Lung microvascular endothelial cell (primary cell): Measurements from ENCODE around the gene MAST1. TPM values are rescaled to one million over a fixed set of nuclear protein-coding genes. Genes with fewer than 3 reads are reported as not detected.
"Not testable (repeated sequence)": the region's sequence is repeated elsewhere in the genome, so short reads cannot be mapped to it uniquely, and the experiment has no call there.

Source experiments
- DNase-seq, 2 donors: peaks; one replicate each; pipeline versions ENCODE4 v3.0.0 to v3.0.0-alpha.2; 2010; ENCODE audit warnings: low read depth in 2 of 2
- total RNA-seq: library from RNA; depleted of rRNA; stranded (reverse); fragments of >200 nt; gene quantifications from 2 replicates; pipeline ENCODE4 v1.2.1, GENCODE V29; 2014

Gene MAST1
- total RNA-seq, result 0.44 and 0.60 TPM in 2 replicates

- DNase-seq, result peak; percentile 22 to 57
Observed at GRCh38 chr19:12838182-12838885, at the start of gene MAST1. MAST1 (plus strand) TSS chr19:12838515; CDS start chr19:12838573, 58 bp downstream.

GRCh38 chr19:12788682-12789097, 49.6 kb upstream of the MAST1 start:
- DNase-seq, result peak; percentile 65 to 81

DNA sequence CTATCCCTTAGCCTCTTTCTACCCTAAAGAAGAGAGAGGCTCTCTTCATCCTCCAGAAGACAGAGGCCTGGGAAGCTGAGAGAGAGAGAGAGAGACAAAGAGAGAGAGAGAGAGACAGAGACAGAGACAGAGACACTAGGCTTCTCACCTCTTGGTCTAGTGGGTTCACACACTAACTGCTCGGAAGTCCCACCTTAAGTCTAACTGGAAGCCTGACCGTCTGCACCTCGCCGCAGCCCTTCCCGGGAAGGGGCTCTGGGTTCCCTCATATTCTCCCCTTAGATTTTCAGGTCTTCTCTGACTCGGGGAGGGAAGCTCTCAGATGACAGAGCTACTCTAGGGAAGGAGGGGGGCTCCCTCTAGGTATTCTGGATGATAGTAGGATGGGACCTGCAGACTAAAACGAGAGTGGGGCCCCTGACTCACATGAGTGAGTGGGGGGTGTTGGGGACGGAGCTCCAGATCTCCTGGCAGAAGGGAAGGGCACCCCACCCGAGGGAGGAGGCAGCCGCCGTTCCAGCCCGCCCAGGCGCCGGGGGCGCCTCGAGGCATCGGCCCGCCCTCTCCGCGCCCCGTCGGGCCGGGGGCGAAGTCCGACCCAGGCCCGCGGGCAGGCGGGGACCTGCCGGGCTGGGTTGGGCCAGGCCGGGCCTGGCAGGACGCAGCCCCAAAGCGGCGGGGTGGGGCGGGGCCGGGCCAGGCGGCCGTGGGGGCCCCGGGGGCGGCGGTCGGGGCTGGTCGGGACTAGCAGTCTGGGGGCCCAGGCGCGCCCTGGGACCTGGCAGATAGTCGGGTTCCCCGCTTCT, 49.0 kb upstream of the MAST1 start:
- DNase-seq, result peak in 1 of 2 donors; percentile 31

DNA sequence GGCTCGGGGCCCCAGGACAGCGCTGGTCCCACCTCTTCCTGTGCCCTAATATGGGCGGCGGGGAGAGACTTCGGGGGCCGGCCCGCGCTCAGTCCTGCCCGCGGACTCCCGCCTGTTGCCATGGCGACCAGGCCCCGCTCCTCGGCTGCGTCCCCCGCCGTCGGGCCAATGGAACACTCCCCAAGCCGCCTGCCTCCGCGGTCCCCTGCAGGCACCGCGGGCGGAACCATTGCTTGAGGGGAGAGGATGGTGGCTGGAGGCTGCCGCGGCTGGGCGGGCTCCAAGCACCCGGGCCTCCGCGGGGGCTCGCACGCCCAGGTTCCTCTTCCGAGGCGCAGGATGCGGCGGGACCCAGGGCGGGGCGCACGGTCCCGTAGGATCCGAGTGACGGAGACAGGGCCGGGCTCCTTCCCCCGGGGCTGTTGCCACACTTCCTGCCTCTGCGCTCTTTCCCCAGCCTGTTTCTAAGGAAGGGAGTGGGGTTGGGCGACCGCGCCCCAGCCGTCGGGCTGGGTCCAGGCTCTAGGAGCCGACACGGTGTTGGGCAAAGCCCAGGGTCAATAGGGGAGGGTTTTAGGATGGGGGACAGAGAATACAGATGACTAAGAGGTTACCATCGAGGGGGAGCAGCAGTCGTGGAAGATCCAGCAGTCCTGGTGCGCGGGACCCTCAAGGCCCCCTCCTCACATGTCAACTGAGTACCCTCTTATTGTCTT, 48.3 kb upstream of the MAST1 start:
- DNase-seq, result peak; percentile 96

DNA sequence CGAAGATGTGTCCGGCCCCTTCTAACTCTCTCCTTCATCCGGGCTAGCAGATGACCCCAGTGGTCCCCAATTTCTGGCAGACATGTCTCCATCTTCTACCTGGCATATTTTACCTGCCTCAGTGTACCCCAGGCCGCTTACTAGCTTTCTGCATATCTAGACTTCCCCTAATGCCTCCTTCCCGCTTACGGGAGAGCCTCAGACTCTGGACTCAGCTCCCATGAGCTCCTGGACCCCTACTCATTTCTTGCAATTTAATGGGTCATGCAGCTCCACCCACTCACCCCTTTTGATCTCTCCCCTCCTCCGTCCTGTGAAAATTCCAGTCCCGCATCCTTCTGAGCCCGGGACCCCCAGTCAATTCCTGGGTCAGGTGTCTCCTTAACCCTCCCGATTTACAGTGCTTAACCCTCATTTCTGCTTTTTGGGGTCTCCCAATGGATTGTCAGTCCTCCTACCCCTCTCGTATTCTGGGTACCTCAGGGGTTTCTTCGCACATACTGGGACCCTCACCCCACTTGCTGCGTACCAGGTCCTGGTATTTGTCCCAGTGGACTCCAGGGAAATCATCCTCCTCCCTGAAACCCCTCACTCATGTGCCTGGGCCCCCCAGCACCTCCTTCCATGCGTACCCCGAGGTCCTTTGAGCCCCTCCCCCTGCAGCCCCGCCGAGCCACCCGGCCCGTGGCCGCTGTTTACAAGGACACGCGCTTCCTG, 47.5 kb upstream of the MAST1 start:
- no peak for DNase-seq

- DNase-seq, result peak; percentile 98 to 99
Observed at GRCh38 chr19:12791345-12792050, 46.8 kb upstream of the MAST1 start, which contains the start of gene JUNB. JUNB (plus strand) TSS chr19:12791486; CDS start chr19:12791772, 286 bp downstream.

- DNase-seq, result peak; percentile 53 to 63
Observed at GRCh38 chr19:12792051-12792852, 46.1 kb upstream of the MAST1 start.

- DNase-seq, result no peak
Observed at GRCh38 chr19:12792853-12793289, 45.4 kb upstream of the MAST1 start.

DNA sequence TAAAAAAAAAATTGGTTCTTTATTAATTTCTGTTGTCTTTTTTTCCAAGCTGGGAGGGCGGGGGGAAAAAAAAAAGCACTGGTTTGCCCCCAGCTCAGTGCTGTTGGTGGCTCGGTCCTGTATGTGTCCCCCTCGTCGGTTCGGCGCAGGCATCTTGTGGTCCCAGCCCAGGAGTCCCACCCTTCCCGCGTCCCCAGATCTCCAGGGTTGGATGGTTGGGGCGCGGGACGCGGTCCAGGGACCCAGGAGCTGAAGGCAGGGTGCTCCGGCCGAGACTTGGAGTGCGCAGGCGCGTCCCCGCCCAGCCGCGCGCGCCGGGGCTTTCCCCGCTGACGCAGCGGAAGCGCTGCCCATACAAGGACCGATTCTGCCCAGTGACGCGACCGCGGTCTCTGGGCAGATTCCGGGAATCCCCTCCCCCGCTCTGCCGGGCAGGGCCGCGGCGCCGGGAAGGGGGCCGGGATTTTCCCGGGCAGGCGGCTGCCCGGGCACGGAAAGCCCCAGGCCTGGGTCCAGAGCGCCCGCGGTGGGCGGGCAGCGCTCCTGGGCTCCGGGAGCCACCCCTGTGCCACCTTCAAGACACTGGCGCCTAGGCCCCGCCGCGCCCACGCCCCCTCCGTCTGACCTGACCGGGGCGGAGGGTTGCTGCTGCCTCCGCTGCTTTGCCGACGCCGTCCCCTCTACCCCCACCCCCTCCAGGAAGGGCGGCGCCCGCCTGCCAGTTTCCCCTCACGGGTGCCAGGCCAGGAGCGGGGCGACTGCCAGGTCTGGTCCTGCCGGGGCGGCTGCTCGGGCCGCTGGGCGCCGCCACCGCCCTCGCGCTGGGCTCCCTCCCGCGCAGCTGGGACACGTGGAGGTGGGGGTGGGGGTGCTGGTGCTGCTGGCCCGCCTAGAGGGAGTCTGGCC, 44.8 kb upstream of the MAST1 start:
- peak; percentile 95 to 97 for DNase-seq

DNA sequence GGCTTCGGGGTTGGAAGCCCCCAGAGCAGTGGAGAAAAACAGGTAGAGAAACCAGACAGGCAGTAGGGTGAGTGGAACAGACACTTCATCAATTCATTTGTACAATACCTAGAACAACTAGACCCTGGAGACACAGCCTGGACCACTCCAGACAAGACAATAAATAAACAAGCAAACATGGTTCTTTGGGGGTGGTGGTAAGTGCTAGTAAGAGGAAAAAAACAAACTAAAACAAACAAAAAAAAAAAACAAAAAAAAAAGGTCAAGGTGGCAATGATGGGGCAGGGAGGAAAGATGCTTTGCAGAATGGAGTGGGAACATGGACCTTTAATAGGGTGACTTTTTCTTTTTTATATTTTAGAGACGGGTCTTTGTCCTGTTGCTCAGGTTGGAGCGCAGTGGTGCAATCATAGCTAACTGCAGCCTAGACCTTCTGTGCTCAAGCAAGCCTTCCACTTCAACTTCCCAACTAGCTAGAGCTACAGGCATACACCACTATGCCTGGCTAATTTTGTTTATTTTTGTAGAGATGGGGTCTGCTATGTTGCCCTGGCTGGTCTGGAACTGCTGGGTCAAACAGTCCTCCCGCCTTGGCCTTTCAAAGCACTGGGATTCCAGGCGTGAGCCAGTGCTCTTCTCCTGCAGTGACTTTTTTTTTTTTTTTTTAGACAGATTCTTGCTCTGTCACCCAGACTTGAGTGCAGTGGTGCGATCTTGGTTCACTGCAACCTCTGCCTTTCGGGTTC, 43.9 kb upstream of the MAST1 start:
- DNase-seq, result peak; percentile 24 to 53

DNA sequence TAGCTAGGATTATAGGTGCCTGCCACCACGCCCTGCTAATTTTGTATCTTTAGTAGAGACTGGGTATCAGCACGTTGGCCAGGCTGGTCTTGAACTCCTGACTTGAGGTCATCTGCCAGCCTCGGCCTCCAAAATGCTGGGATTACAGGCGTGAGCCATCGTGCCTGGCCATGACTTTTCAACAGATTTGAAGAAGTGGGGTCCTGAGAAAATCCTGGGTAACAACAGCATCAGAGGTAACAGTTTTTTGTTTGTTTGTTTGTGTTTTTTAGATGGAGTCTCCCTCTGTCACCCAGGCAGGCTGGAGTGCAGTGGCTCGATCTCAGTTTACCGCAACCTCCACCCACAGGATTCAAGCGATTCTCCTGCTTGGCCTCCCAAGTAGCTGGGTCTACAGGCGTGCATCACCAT, 43.3 kb upstream of the MAST1 start:
- DNase-seq, result no peak

DNA sequence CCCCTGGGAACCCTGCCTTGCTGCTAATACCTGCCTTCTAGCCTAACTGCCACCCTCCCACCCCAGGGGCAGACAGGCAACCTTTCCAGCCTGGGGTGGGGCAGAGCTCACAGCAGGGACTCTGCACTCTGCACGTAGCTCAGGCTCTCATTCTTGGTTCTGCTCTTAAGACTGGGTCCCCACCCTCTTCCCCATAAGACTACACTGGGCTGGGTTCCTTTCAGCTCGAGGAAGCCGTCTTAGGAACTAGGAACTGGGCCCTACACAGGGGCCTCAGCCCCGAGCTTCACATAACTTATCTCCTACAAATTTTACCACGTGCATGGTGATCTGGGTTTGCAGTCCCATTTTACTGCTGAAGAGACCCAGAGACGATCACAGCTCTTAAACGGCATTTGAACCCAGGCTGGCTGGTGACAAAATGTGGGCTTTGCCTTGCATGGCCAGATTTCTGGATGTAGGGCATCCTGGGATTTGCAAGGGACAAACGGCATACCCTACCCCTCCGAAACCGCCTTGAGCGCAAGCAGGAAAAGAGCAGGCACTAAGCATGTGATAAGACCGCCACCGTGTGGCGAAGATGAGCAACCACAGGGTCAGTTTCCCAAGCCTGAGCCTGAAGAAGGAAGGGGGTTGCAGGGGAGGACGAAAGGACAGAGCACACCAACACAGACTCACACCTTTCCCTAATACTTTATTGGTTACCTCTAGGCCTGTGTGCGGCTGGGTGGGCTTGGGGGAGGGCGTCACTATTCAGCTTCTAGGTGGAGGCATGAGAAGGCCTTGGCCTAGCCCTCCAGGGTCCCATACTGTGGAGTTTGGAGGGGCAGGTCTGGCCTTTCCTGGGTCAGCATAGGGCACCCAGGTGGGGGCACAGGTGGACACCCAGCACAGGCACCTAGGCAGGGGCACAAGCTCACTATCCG, 41.9 kb upstream of the MAST1 start:
- DNase-seq, result peak; percentile 81 to 83

DNA sequence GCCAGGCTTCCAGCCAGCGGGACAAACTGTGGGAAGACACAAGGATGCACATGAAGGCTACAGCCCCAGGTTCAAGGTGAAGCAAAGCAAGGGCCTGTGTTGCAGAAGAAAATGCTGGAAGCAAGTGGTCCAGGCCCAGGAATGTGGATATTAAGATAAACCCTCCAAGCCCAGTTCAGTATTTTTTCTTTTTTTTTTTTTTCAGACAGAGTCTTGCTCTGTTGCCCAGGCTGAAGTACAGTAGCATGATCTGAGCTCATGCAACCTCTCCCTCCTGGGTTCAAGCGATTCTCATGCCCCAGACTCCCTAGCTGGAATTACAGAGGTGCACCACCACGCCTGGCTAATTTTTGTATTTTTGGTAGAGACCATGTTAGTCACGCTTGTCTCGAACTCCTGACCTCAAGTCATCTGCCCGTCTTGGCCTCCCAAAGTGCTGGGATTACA, 41.2 kb upstream of the MAST1 start:
- no peak for DNase-seq

- not testable (repeated sequence) for DNase-seq
Observed at GRCh38 chr19:12797607-12798006, 40.7 kb upstream of the MAST1 start.

GRCh38 chr19:12799742-12800465, 38.4 kb upstream of the MAST1 start:
- DNase-seq, result no peak

- no peak for DNase-seq
Observed at GRCh38 chr19:12800466-12800770, 37.9 kb upstream of the MAST1 start.
